HK-2 (cell line): Measurements from ENCODE around the gene SMYD3.
"Not testable (repeated sequence)": the region's sequence is repeated elsewhere in the genome, so short reads cannot be mapped to it uniquely, and the experiment has no call there.

Experiments
- DNase-seq: peaks from one replicate; pipeline ENCODE4 v3.0.0-alpha.2; 2018; ENCODE audit not compliant: unreplicated experiment

Gene SMYD3

DNA sequence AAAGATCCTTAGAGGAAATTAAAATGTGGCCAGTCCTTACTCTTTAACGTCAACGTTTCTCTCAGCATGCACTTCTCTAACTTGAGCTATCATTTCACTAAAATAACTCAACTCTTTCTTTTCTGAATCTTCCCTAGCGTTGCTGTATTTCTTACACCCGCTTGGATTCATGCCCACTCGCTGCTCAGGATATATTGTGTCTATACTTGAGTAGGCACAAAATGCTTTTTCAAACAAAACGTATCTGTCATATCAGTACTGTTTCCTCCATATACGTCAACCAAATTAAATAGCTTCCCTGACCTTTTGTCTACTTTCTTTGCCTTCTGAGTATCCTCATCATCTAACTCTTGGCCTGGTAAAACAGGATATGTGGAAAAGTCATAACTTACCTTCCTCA lies 549.7 kb downstream of the SMYD3 start:
- no peak for DNase-seq

DNA sequence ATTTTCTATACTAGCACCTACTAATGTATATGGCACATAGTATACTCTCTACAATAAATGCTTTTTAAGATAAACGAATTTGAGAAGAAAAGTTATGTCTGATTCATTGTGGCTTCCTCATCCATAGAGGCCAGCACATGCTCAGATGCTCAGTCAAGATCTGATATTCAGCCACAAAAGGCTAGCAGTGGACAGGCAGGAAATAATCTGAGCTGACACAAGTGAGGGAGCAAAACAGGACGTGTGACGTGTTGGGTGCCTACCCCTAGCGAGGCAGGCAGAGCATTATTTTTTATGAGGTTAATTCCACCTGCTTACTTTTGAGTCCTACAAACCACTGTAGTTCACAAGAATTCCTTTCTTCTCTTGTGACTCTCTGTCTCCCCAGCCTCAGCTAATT lies 550.9 kb downstream of the SMYD3 start:
- DNase-seq, result no peak

DNA sequence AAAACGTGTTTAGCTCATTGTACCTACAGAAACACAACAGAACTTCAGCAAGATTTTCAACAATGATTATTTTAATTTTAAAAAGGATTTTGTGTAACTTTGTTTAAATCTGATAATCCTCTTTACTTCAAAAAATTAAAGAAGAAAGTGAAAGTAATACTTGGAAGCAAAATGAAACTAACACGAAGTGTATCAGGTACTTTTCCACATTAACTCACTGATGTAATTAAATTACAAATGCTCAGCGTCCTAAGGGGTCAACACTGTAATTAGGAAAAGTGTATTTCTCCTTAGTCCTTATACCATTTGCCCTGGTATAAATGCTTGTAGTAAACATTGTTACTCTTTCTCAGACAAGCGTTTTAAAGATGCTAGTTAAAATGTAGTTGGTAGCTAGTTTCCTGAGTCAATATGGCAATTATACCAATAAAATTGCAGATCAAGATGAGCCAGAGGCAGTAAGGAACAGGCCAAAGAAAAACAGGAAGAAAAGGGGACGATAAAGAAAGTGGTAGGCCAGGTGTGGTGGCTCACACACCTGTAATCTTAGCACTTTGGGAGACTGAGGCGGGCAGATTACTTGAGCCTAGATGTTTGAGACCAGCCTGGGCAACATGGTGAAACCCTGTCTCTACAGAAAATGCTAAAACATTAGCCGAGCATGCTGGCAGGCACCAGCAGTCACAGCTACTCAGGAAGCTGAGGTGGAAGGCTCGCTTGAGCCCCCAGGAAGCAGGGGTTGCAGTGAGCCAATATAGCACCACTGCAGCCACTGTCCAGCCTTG lies 553.0 kb downstream of the SMYD3 start:
- no peak for DNase-seq

DNA sequence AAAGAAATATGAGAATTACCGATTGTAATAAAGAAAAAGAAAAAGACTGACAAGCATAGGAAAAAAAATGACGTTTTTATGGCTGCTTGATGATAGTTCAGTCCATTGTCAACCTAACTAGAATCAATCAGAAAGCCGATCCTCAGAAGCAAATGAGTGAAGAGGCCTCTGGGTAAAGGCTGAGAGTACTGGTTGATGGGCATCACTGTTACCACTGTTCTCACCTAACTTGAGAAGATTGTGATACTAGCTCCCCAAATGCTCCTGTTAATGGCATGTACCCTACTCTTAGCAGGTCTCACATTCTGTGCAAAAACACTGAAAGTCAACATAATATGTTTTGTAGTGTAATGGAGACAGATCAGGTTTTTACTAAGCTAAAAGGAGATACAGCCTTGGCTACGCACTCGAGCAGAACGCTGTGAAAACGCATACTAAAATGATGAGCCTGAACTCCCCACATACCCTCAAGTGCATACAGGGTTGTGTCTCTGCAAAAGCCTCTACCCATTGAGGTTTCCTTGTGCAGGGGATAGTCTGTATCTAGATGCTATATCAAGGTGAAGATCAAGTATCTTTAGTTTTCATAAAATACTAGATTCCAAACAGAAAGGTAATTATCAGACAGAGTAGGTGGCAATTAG lies 554.6 kb downstream of the SMYD3 start:
- DNase-seq, result no peak

DNA sequence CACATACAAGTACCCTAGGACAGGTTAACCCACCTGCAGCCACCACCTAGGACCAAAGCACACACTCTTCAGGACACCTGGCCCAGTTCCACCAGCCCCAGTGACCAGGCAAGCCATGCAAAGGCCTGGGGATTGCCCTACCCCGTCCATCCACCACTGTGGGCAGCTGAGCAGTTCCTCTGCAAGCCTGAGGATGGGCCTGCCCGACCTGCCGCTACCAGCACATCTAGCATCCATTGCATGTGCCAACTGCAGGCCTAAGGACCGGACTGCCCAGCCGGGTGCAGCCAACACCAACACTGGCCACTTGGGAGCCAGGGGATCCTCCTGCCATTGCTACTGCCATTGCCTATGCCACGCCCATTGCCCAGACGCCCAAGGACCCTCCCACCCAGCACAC lies 558.3 kb downstream of the SMYD3 start:
- no peak for DNase-seq

DNA sequence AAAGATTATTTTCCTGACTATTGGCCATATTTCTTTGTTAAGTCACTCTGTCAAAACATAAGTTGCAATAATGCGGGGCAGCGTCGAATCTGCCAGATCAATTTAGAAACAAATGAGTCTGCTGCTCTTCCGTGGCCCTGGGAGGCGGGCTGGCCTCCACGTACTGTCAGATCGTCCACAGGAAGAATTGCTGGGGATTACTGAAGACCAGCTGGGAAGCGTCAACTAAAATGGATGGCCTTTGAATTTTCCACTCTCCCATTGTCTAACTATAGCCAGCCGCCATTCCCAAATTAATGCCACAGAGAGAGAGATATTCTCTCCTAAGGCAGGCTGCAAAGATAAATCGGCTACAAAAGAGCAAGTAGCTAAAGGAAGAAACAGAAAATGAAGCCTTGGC lies 560.2 kb downstream of the SMYD3 start:
- DNase-seq, result no peak

DNA sequence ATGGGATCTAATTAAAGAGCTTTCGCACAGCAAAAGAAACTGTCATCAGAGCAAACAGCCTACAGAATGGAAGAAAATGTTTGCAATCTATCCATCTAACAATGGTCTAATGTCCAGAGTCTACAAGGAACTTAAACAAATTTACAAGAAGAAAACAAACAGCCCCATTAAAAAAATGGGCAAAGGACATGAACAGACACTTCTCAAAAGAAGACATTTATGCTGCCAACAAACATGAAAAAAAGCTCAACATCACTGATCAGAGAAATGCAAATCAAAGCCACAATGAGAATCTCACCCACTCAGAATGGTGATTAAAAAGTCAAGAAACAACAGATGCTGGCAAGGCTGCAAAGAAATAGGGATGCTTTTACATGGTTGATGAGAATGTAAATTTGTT lies 561.9 kb downstream of the SMYD3 start:
- not testable (repeated sequence) for DNase-seq

DNA sequence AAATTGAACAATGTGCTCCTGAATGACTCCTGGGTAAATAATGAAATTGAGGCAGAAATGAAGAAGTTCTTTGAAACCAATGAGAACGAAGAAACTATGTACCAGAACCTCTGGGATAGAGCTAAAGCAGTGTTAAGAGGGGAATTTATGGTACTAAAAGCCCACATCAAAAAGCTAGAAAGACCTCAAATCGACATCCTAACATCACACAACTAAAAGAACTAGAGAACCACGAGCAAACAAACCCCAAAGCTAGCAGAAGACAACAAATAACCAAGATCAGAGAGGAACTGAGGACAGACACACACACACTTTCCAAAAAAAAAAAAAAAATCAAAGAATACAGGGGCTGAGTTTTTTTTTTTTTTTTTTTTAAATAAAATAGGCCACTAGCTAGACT lies 564.2 kb downstream of the SMYD3 start:
- no peak for DNase-seq

DNA sequence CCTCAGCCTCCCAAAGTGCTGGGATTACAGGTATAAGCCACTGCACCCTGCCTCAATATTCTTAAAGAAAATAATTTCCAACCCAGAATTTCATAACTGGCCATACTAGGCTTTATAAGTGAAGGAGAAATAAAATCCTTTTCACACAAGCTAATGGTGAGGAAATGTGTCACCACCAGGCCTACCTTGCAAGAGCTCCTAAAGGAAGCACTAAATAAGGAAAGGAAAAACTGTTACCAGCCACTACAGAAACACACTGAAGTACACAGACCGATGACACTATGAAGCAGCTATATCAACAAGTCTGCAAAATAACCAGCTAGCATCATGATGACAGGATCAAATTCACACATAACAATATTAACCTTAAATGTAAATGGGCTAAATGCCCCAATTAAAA lies 565.3 kb downstream of the SMYD3 start:
- DNase-seq, result not testable (repeated sequence)

DNA sequence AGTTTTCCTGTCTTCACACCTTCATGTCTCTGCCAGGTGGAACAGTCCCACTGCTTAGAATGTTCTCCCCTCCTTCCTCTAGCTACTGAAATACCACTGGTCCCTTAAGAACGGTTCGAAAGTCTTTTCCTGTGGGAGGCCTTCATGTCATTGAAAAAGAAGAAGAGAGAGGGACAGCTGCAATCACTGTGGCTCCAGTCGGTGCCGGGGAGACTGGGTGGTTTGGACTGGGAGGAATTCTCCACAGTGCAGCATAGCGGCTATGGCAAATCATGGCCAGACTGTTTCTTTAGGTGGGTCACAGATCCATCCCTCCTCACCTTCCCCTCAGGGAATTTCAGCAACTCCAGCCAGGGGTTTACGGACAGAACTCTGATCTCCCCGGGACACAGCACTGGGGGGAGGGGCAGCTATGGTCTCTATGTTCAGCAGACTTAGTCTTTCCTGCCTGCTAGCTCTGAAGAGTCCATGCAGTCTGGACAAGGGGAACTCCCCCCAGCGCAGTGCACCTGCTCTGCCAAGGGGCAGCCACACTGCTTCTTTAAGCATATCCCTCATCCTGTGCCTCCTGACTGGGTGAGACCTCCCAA lies 567.2 kb downstream of the SMYD3 start:
- no peak for DNase-seq

DNA sequence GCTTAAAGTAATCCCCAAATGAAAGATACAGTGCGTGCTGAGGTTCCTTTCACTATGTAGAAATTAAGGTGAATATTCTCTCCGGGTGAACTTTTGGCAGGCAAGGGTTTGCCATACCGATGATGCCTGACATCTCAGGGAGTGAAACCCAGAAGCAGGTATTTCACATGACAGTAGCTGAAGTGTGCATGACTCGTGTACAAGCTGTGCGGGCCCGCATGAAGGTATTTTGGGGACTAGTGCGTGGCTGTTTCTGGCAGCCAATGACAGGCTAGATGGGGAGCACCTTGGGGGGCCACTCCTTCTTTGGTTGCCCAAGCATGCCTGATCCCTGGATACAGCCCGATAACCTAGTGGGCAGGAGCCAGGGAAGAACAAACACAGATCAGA lies 569.0 kb downstream of the SMYD3 start:
- no peak for DNase-seq

DNA sequence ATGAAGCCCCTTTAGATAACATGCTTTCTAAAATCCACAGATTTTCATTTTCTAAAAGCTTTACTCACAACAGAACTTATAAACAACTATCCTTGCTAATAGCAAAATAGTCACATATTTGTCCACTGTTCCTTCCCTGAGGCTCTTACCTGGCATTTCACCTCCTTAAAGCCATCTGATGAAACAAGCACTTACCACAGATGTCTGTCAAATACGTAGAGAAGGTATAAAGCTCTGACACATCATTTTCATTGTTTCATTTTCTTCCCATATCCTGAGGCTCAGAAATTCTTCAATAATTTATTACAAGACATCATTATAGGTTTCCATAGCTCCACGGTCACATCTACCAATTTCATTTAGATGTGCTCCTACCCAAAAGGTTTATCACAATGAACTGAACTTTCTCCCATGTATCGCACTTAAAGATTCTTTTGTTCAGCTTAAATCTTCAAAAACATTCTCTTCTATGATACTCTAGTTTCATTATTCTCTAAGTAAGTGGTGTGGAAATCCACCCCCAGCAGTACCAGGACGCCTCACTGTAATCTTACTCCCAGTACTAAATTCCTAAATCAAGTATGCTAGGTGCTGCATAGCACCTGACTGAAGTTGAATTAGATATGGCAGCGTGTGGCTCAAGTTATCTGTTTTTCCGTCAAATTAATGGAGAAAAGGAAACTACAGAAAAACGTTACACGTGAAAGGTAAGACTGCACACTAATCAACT lies 569.6 kb downstream of the SMYD3 start:
- DNase-seq, result no peak

DNA sequence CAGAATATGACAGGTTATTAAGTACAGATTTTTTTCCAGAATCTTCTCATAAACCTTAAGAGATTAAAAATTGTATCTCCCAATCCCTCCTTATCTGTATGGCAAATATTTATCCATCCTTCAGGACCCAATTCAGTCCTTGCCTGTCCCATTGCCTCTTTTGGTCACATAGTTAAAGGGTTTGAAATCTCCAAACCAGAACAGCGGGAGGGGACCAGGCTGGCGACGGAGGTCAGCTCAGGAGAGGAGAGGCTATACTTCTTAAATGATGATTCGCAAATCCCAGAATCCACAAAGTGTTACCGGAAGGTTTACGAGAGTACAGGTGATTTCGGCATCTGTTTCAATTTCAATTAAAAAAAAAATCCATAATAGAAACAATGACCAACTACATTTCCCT lies 572.7 kb downstream of the SMYD3 start:
- no peak for DNase-seq

DNA sequence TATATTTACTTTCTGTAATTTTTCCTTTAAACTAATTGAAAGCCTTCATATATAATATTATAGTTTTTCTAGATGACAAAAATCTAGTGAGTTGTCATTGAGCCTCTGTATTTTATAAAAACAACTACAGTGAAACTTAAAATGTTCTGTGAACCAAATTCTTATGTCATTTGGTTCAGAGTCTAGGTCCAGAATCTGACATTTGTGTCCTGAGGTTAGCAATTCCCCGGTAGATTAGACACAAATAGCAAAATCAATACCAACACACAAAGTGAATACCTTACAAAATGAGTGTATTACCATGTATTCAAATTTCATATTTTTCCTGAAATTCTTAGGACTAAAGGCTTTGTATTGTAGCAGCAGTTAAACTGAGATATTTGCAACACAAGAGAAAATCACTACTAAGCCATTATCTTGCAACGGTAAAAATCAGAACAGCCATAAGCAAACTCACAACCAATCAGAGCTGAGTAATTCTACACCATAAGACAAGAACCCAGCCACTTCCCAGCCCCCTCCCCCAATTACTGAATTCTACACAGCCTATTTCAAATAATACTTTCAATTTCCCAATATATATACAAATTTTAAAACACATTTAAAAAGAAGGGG lies 573.5 kb downstream of the SMYD3 start:
- no peak for DNase-seq

DNA sequence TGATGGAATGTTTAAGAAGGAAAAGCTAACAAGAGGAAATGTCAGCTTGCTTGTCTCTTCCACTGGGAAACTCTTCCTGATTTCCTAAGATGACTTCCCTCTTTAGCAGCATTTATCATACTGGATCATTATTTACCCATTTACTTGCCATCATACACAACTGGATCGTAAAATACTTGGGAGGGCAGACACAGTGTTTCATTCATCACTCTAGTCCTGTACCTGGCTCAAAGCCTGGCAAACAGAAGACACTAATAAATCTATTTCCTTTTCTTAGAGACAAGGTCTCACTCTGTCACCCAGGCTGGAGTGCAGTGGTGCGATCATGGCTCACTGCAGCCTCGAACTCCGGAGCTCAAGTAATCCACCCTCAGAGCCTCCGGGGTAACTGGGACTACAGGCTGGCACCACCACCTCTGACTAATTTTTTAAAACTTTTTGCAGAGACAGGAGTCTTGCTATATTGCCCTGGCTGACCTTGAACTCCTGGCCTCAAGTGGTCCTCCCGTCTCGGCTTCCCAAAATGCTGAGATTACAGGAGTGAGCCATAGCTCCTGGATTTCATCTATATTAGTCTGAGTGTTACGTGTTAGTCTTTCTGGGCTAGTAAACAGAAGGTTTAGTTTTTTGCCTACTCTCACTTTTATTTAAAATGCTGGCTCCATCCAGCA lies 574.6 kb downstream of the SMYD3 start:
- no peak for DNase-seq

DNA sequence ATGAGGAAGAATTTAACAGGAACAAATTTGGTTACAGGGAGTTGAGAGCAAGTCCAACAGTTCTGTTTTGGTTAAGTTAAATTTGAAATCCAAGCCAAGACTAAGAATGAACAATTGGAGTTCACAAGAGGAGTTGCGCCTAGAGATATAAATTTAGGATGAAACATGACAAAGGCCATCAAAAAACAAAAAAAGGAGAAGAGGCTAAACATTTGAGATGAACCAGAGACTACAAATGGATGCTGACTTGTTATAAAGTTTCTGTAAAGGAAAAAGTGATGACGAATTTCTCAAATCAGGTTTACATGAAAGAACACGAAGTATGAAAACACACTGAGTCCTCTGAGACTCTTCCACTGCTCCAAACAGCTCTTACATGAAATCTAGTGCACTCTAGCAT lies 575.6 kb downstream of the SMYD3 start:
- no peak for DNase-seq

DNA sequence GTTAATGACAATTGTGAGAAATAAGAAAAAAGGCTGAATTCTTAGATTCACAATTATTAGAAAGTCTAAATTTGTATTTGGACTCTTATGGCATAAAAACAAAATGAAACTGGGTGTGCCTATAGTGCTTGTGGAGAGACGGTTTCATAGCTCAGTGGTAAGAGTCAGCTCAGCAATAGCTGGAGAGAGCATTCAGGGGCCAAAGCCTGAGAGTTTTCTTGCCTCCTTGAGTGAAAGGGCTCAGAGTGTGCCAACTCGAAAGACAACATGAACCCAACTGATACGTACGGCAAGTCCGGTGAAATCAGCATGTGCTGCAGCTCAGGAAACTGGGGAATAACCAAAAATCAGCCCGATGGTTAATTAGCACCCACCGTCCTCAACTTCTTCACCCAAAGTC lies 577.9 kb downstream of the SMYD3 start:
- no peak for DNase-seq

DNA sequence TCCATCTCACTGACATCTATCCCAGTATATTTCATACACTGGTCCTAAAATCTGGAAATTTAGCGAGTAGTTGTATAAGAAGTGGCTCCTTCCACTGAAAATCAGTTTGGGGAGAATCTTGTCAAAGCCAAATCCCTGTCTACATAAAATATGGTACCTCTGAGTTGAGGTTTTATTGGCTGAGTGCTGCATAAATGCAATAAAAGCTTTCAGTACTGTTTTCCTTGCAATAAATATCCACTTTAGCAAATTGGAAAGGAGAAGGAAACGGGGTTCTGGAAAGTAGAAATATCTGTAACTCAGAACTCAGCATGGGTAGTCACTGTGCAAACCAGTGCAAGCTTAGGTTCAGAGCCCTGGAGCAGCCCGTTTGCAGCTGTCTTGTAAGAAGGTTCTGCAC lies 580.2 kb downstream of the SMYD3 start:
- no peak for DNase-seq

DNA sequence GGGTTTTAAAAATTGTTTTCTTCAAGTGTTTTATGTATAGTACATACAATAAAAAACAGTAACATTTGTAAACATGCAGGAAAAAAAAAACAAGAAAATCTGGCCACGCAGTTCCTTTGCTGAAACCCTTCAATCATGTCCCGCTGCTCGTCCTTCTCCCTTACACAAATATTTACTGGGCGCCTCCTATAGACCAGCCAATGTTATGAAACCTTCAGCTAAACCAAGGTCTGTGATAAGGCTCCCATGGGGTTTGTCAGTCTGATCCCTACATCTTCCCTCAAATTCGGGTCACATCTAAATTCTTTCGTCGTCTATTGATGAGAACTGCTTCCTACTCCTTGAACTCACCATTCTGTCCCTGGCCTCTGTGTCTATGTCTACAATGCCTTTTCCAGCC lies 583.9 kb downstream of the SMYD3 start:
- DNase-seq, result no peak

DNA sequence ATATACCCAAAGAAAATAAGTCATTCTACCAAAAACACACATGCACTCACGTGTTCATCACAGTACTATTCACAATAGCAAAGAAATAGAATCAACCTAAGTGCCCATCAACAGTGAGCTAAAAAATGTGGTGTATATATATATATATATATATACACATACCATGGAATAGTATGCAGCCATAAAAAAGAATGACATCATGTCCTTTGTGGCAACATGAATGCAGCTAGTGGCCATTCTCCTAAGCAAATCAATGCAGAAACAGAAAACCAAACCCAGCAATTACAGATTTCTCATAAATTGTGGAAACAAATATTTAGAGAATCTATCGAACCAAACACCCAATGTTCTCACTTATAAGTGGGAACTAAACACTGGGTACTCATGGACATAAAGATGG lies 585.7 kb downstream of the SMYD3 start:
- no peak for DNase-seq

DNA sequence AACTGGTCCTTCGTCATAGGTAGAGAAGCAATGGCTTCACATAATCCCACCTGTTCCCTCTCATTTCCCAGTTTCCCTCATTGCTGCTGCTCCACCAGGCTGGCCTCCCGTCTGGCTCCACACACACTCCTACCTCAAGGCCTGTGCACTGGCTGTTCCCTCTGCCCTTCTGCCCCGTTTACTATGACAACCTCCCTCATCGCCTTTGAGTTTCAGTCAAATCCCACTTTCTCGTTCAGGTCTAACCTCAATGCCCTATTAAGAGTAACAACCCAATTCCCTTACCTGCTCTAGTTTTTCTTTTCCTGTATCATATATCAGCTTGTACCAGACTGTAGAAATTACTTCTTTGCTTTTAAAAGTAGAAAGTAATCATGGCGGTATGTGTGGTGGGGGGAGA lies 589.7 kb downstream of the SMYD3 start:
- no peak for DNase-seq

DNA sequence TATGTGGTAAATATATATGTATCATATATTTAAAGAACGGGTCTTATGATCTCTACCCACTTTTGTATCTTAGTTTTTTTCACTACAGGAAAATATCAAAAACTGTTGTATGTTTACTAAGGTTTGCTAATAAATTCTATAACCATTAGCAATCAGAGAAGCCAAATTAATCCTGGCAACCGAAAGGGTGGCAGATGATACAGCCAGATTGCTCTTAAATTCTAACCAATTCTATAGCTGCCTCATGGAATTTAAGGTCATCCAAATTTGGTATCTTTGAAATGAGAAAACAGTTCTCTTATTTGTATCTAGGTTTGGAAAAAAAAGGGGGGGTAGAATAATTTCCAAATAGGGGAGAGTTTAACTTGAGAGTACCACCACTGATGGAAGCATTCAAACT lies 591.2 kb downstream of the SMYD3 start:
- no peak for DNase-seq
